B cell (primary cell): ENCODE data around the gene OXGR1.

Source experiments
- CTCF ChIP-seq: fragments of 200-600 bp; IDR thresholded peaks from one replicate; pipeline ENCODE4 v1.8.0; 2022; ENCODE audit warnings: antibody characterized with exemption, mild to moderate bottlenecking
- EZH2 ChIP-seq: IDR thresholded peaks from 2 replicates; pipeline ENCODE4 v1.6.1; 2012; ENCODE audit warnings: borderline replicate concordance, low read depth, mild to moderate bottlenecking, moderate library complexity, low read length; ENCODE audit not compliant: insufficient read depth, poor library complexity, severe bottlenecking

- TF ChIP-seq CTCF (no peak), EZH2 (no peak)
Observed at GRCh38 chr13:96940961-96941360, 53.3 kb downstream of the OXGR1 start.
